ENCODE data around the gene C1QTNF3.
A peak's percentile ranks its signal among the peaks of the same experiment; 100 is the strongest.
"Not testable (repeated sequence)": the region's sequence is repeated elsewhere in the genome, so short reads cannot be mapped to it uniquely, and the experiment has no call there.

The C1QTNF3 gene

DNA sequence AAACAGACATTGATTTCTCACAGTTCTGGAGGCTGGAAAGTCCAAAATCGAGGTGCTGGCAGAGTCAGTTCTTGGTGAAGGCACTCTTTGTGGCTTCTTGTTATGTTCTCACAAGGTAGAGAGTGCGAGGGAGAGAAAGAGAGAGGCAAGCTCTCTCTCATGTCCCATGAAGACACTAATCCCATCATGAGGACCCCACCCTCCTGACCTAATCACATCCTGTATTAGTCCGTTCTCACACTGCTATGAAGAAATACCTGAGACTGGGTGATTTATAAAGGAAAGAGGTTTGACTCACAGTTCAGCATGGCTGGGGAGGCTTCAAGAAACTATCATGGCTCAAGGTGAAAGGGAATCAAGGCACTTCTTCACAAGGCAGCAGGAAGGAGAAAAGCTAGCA is 29.5 kb downstream of the C1QTNF3 start:
- in situ Hi-C loops (cut with MboI; ENCODE audit: low sequenced_read_pairs, unreplicated experiment) = loop anchor here (25.0 kb wide), 1 partner anchor 174 kb away; no protein-coding TSS in a partner anchor
- TF ChIP-seq CTCF (IDR thresholded peaks at IDR 0.05; ENCODE audit: borderline replicate concordance, control extremely low read depth, extremely low read depth, insufficient read depth, missing control alignments) = no peak
- no peak for DNase-seq (ENCODE audit: low spot score)

GRCh38 chr5:34012791-34013190 is 30.2 kb downstream of the C1QTNF3 start:
- in situ Hi-C loops (cut with MboI; ENCODE audit: low sequenced_read_pairs, unreplicated experiment) = loop anchor here (25.0 kb wide), 1 partner anchor 175 kb away; no protein-coding TSS in a partner anchor
- TF ChIP-seq CTCF (IDR thresholded peaks at IDR 0.05; ENCODE audit: borderline replicate concordance, control extremely low read depth, extremely low read depth, insufficient read depth, missing control alignments) = no peak
- no peak for DNase-seq (ENCODE audit: low spot score)

- no peak for TF ChIP-seq CTCF (IDR thresholded peaks at IDR 0.05; ENCODE audit: borderline replicate concordance, control extremely low read depth, extremely low read depth, insufficient read depth, missing control alignments)
- in situ Hi-C loops (cut with MboI; ENCODE audit: low sequenced_read_pairs, unreplicated experiment) = loop anchor here (25.0 kb wide), 1 partner anchor 176 kb away; no protein-coding TSS in a partner anchor
- DNase-seq (ENCODE audit: low spot score) = no peak
Observed at GRCh38 chr5:34011536-34011935, 31.5 kb downstream of the C1QTNF3 start.

GRCh38 chr5:34010146-34010545 is 32.9 kb downstream of the C1QTNF3 start:
- in situ Hi-C loops (cut with MboI; ENCODE audit: low sequenced_read_pairs, unreplicated experiment) = loop anchor here (25.0 kb wide), 1 partner anchor 177 kb away; no protein-coding TSS in a partner anchor
- DNase-seq (ENCODE audit: low spot score) = not testable (repeated sequence)

- no peak for DNase-seq (ENCODE audit: low spot score)
- in situ Hi-C loops (cut with MboI; ENCODE audit: low sequenced_read_pairs, unreplicated experiment) = loop anchor here (10.0 to 25.0 kb wide), 2 partner anchors 178 to 455 kb away; no protein-coding TSS in a partner anchor
- TF ChIP-seq CTCF (IDR thresholded peaks at IDR 0.05; ENCODE audit: borderline replicate concordance, control extremely low read depth, extremely low read depth, insufficient read depth, missing control alignments) = no peak
Observed at GRCh38 chr5:34009610-34010009, 33.4 kb downstream of the C1QTNF3 start.

DNA sequence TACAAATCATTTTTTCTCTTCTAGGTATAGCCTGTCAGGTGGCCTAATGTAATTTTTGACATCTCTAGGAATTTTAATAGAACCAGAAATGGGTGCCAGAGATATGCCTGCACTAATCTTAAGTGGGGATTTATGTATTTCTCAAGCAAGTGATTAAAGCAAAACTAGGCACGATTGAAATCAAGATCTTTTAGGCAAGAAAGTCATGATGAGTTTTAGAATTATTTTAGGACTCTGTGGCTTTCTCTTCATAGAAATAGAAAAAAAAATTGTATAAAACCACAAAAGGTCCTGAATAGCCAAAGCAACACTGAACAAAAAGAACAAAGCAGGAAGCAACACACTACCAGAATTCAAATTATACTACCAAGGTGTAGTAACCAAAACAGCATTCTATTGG is 34.2 kb downstream of the C1QTNF3 start:
- no peak for DNase-seq (ENCODE audit: low spot score)
- TF ChIP-seq CTCF (IDR thresholded peaks at IDR 0.05; ENCODE audit: borderline replicate concordance, control extremely low read depth, extremely low read depth, insufficient read depth, missing control alignments) = no peak
- in situ Hi-C loops (cut with MboI; ENCODE audit: low sequenced_read_pairs, unreplicated experiment) = loop anchor here (10.0 to 25.0 kb wide), 2 partner anchors 178 to 456 kb away; no protein-coding TSS in a partner anchor

- in situ Hi-C loops (cut with MboI; ENCODE audit: low sequenced_read_pairs, unreplicated experiment) = loop anchor here (10.0 to 25.0 kb wide), 2 partner anchors 179 to 457 kb away; no protein-coding TSS in a partner anchor
- peak; percentile 4 for TF ChIP-seq CTCF (IDR thresholded peaks at IDR 0.05; ENCODE audit: borderline replicate concordance, control extremely low read depth, extremely low read depth, insufficient read depth, missing control alignments)
- peak; percentile 96 for DNase-seq (ENCODE audit: low spot score)
Observed at GRCh38 chr5:34007621-34008600, 35.1 kb downstream of the C1QTNF3 start, which contains the start of gene AMACR. Gene AMACR (minus strand): TSS chr5:34008050. CDS start chr5:34008019, 31 bp downstream.

Data from GM13976 (cell line).